ENCODE data around the gene MEGF9.

DNA sequence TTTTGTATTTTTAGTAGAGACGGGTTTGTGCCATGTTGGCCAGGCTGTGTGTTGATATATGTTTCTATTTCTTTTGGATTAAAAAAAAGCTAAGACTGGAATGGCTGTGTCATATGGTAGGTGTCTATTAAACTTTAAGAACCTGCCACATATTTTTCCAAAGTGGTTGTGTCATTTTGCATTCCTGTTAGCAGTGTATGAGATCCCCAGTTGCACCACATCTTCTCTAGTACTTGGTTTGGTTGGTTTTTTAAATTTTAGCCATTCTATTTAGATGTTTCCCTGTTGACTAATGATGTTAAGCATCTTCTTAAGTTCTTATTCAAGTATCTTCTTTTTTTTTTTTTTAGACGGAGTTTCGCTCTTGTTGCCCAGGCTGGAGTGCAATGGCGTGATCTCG is 36.2 kb upstream of the MEGF9 start:
- TF ChIP-seq, protein P1, sequence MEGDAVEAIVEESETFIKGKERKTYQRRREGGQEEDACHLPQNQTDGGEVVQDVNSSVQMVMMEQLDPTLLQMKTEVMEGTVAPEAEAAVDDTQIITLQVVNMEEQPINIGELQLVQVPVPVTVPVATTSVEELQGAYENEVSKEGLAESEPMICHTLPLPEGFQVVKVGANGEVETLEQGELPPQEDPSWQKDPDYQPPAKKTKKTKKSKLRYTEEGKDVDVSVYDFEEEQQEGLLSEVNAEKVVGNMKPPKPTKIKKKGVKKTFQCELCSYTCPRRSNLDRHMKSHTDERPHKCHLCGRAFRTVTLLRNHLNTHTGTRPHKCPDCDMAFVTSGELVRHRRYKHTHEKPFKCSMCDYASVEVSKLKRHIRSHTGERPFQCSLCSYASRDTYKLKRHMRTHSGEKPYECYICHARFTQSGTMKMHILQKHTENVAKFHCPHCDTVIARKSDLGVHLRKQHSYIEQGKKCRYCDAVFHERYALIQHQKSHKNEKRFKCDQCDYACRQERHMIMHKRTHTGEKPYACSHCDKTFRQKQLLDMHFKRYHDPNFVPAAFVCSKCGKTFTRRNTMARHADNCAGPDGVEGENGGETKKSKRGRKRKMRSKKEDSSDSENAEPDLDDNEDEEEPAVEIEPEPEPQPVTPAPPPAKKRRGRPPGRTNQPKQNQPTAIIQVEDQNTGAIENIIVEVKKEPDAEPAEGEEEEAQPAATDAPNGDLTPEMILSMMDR (IDR thresholded peaks at IDR 0.05): no peak
- TF ChIP-seq EZH2 (IDR thresholded peaks at IDR 0.05; ENCODE audit: borderline replicate concordance, insufficient read depth, low read depth, low read length, poor library complexity, severe bottlenecking): no peak
